Panc1 (cell line): ENCODE results near the gene SPACA9. TPM values are rescaled to one million over a fixed set of nuclear protein-coding genes. Genes with fewer than 3 reads are reported as not detected.

Experiments used
- ATAC-seq: fragments of 200-7000 bp; cut with Tn5 transposase; 2 replicates; pipeline ENCODE4 v1.9.1; 2020; ENCODE audit warnings: mild to moderate bottlenecking, moderate library complexity
- BruUV-seq: library from RNA; stranded (reverse); fragments of 400-500 nt; replicated peaks from 2 replicates; lab custom pipeline; 2021; lab: Mats Ljungman, UMichigan
- CTCF ChIA-PET: fragments of 300-600 bp; sonication (Branson Sonifier 250); formaldehyde crosslinking; loops from one replicate; lab custom pipeline; 2022; ENCODE audit warnings: antibody characterized with exemption; lab: Charles Lee
- POLR2A ChIA-PET: fragments of 300-600 bp; sonication (Branson Sonifier 250); formaldehyde crosslinking; loops from one replicate; lab custom pipeline; 2022; ENCODE audit warnings: antibody characterized with exemption; lab: Charles Lee
- DNase-seq: peaks from one replicate; pipeline ENCODE4 v3.0.0-alpha.2; 2010; ENCODE audit warnings: low read depth, low spot score
- H3K27ac ChIP-seq: 2 replicates; pipeline ENCODE4 v1.5.1; 2011; ENCODE audit warnings: mild to moderate bottlenecking, low read length, inconsistent platforms
- H3K27me3 ChIP-seq: fragments of 200-500 bp; sonication (Bioruptor generic); 2 replicates; pipeline ENCODE4 v1.6.0; 2014; ENCODE audit warnings: low read length, inconsistent platforms; ENCODE audit not compliant: control insufficient read depth, insufficient read depth
- H3K36me3 ChIP-seq: fragments of 200-500 bp; sonication (Bioruptor generic); 2 replicates; pipeline ENCODE4 v1.5.1; 2014; ENCODE audit warnings: inconsistent platforms, mild to moderate bottlenecking, low read length, moderate library complexity; ENCODE audit not compliant: control insufficient read depth, insufficient read depth
- H3K4me1 ChIP-seq: 2 replicates; pipeline ENCODE4 v1.5.1; 2011; ENCODE audit warnings: inconsistent platforms, mild to moderate bottlenecking, low read length, moderate library complexity; ENCODE audit not compliant: control insufficient read depth, insufficient read depth
- H3K4me3 ChIP-seq, 2 experiments: 2 replicates each; pipeline ENCODE4 v1.5.1; 2011 to 2012; ENCODE audit warnings: low read depth in 2 of 2, low read length in 2 of 2, mild to moderate bottlenecking in 2 of 2, inconsistent platforms in 1 of 2, moderate library complexity in 1 of 2
- H3K9me3 ChIP-seq: fragments of 200-500 bp; sonication (Bioruptor generic); 2 replicates; pipeline ENCODE4 v1.5.1; 2014; ENCODE audit warnings: low read depth, mild to moderate bottlenecking, inconsistent platforms, low read length, moderate library complexity; ENCODE audit not compliant: control insufficient read depth, insufficient read depth
- POLR2AphosphoS5 ChIP-seq: IDR thresholded peaks from 2 replicates; pipeline ENCODE4 v1.6.1; 2012; ENCODE audit warnings: mild to moderate bottlenecking, low read depth, low read length, moderate library complexity
- SIN3A ChIP-seq: IDR thresholded peaks from 2 replicates; pipeline ENCODE4 v1.6.1; 2012; ENCODE audit warnings: low read depth, mild to moderate bottlenecking, low read length, moderate library complexity, borderline replicate concordance; ENCODE audit not compliant: insufficient read depth
- TCF7L2 ChIP-seq: IDR thresholded peaks from 2 replicates; pipeline ENCODE4 v1.6.1; 2011; ENCODE audit warnings: mild to moderate bottlenecking, low read depth, low read length, inconsistent platforms
- in situ Hi-C: cut with HindIII; loops from 2 replicates; pipeline ENCODE4 v1.10.0; 2016; ENCODE audit warnings: low sequenced_read_pairs, low pct_unique_long_range_greater_than_20kb
- intact Hi-C: fragments of 100-400 bp; cut with micrococcal nuclease; formaldehyde crosslinking; loops from one replicate; pipeline ENCODE4 v1.10.0; 2022; ENCODE audit not compliant: unreplicated experiment
- total RNA-seq: library from RNA; stranded (reverse); gene quantifications from one replicate; pipeline ENCODE4 v1.2.1, GENCODE V29; 2021; ENCODE audit not compliant: unreplicated experiment
- TF ChIP-seq, protein P1 (sequence below), 2 experiments: IDR thresholded peaks; 2 replicates each; pipeline ENCODE4 v1.6.1; 2011 to 2012; ENCODE audit warnings: low read depth in 2 of 2, control low read depth in 1 of 2, low read length in 1 of 2, mild to moderate bottlenecking in 1 of 2, moderate library complexity in 1 of 2; ENCODE audit not compliant: insufficient read depth in 1 of 2
- TF ChIP-seq, protein P2 (sequence below): fragments of 450-650 bp; IDR thresholded peaks from 2 replicates; pipeline ENCODE4 v1.5.1; 2017; ENCODE audit warnings: mild to moderate bottlenecking

Gene SPACA9
- total RNA-seq, 1 experiment from 2014 or later: 3.0 TPM

DNA sequence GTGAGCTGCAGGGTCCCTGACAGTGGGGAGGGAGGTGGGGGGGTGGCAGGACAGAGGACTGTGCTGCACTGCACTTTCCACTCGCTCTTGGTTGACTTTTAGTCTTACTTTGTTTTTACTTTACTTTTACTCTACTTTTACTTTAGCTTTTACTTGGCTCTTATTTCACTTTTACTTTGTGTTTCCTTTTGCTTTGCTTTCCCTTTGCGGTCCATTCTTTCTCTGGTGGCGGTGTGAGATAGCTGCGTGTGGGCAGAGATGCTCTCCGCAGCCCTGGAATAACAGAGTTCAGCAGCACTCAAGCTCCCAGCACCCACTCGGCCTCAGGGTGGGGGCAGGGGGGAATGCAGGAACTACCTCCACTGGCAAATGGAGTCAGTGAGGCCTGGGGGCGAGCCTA lies 5.3 kb upstream of the SPACA9 start:
- POLR2A ChIA-PET: no interaction called here
- Histone ChIP-seq H3K9me3 (no peaks in the 10 kb centered on the region), H3K4me1 (no peaks in the 10 kb centered on the region), H3K36me3 (no peaks in the 10 kb centered on the region; the same call in 1 of the 2 replicates), H3K4me3 (no peak overlapping the region), H3K27me3 (no peaks in the 10 kb centered on the region), H3K27ac (no peak overlapping the region)
- DNase-seq (no peak), ATAC-seq (no peak)
- in situ Hi-C loops: no loop called here
- TF ChIP-seq SIN3A (no peak), TCF7L2 (no peak), POLR2AphosphoS5 (no peak)
- TF ChIP-seq, protein P1, sequence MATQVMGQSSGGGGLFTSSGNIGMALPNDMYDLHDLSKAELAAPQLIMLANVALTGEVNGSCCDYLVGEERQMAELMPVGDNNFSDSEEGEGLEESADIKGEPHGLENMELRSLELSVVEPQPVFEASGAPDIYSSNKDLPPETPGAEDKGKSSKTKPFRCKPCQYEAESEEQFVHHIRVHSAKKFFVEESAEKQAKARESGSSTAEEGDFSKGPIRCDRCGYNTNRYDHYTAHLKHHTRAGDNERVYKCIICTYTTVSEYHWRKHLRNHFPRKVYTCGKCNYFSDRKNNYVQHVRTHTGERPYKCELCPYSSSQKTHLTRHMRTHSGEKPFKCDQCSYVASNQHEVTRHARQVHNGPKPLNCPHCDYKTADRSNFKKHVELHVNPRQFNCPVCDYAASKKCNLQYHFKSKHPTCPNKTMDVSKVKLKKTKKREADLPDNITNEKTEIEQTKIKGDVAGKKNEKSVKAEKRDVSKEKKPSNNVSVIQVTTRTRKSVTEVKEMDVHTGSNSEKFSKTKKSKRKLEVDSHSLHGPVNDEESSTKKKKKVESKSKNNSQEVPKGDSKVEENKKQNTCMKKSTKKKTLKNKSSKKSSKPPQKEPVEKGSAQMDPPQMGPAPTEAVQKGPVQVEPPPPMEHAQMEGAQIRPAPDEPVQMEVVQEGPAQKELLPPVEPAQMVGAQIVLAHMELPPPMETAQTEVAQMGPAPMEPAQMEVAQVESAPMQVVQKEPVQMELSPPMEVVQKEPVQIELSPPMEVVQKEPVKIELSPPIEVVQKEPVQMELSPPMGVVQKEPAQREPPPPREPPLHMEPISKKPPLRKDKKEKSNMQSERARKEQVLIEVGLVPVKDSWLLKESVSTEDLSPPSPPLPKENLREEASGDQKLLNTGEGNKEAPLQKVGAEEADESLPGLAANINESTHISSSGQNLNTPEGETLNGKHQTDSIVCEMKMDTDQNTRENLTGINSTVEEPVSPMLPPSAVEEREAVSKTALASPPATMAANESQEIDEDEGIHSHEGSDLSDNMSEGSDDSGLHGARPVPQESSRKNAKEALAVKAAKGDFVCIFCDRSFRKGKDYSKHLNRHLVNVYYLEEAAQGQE (IDR thresholded peaks at IDR 0.05; ENCODE audit: insufficient read depth in 1 of 2, low read depth in 2 of 2, low read length in 1 of 2): no peak
- TF ChIP-seq, protein P2, sequence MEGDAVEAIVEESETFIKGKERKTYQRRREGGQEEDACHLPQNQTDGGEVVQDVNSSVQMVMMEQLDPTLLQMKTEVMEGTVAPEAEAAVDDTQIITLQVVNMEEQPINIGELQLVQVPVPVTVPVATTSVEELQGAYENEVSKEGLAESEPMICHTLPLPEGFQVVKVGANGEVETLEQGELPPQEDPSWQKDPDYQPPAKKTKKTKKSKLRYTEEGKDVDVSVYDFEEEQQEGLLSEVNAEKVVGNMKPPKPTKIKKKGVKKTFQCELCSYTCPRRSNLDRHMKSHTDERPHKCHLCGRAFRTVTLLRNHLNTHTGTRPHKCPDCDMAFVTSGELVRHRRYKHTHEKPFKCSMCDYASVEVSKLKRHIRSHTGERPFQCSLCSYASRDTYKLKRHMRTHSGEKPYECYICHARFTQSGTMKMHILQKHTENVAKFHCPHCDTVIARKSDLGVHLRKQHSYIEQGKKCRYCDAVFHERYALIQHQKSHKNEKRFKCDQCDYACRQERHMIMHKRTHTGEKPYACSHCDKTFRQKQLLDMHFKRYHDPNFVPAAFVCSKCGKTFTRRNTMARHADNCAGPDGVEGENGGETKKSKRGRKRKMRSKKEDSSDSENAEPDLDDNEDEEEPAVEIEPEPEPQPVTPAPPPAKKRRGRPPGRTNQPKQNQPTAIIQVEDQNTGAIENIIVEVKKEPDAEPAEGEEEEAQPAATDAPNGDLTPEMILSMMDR: no peak
- BruUV-seq: no TSS peak
- intact Hi-C loops: no loop called here
- CTCF ChIA-PET: no interaction called here

DNA sequence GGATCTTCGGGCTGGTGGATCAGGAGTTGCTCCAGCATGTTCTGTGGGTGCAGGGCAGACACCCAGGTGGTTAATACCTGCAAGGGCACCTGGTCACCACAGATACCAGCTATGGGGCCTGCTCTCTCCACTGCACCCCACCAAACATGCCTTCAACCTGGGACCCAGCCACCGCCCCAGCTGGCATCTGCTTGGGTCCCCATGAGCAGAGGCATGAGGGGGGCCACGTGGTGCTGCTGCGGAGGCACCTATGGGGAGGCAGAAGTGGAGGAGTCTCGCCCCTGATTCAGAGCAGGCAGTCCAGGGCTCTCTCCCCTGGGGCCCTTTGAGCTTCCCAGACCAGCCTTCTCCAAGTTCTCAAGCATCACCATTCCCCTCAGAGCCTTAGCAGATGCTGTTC lies 3.5 kb upstream of the SPACA9 start:
- Histone ChIP-seq H3K36me3 (no peaks in the 10 kb centered on the region; the same call in 1 of the 2 replicates), H3K9me3 (no peaks in the 10 kb centered on the region), H3K4me1 (peaks cover 5% of the 10 kb centered on the region), H3K4me3 (no peak overlapping the region), H3K27ac (no peak overlapping the region), H3K27me3 (no peaks in the 10 kb centered on the region)
- in situ Hi-C loops: no loop called here
- TF ChIP-seq SIN3A (no peak), TCF7L2 (no peak), POLR2AphosphoS5 (no peak)
- TF ChIP-seq, protein P1 (IDR thresholded peaks at IDR 0.05; ENCODE audit: insufficient read depth in 1 of 2, low read depth in 2 of 2, low read length in 1 of 2): no peak
- TF ChIP-seq, protein P2: no peak
- ChIA-PET POLR2A (no interaction called here), CTCF (no interaction called here)
- no TSS peak for BruUV-seq
- DNase-seq (no peak), ATAC-seq (no peak)
- intact Hi-C loops: no loop called here
